ENCODE results near the gene PHF3. TPM values are rescaled to one million over a fixed set of nuclear protein-coding genes. Genes with fewer than 3 reads are reported as not detected.

The PHF3 gene
- total RNA-seq, 1 experiment from 2014 or later = 56.4 TPM

DNA sequence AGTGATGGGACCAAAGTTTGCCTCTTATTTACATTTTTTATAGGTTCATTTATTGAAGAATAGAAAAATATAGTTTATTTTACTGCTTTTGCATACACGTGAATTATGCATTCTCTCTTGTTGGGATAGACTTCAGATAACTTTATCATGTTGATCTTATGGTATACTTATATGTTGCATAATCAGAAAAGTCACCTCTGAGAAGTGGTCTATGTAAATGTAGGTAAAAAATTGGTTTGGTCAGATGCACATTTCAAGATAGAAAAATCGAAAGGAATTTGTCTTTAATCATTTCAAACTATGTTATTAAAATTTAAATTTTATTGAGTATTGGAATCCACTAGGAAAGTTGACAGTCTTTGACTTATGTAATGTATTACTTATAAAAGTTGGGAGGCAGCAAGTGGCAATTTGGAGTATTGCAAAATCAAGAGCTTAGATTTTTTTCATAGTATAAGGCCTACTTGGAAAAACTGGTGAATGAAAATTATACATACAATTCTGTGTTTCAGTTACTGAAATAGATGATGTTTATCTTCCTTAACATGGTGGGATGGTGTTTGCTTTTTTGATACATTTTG lies 2.4 kb downstream of the PHF3 start (continued):
- no peak for TF ChIP-seq ZNF317 (CRISPR knock-in tag; IDR thresholded peaks at IDR 0.05; ENCODE audit: borderline replicate concordance, low read depth)
- no peak for TF ChIP-seq CDX4 (CRISPR knock-in tag; IDR thresholded peaks at IDR 0.05; ENCODE audit: borderline replicate concordance)
- no peak for TF ChIP-seq CBFB (CRISPR knock-in tag; IDR thresholded peaks at IDR 0.05; ENCODE audit: low read depth)
- TF ChIP-seq, protein P1, sequence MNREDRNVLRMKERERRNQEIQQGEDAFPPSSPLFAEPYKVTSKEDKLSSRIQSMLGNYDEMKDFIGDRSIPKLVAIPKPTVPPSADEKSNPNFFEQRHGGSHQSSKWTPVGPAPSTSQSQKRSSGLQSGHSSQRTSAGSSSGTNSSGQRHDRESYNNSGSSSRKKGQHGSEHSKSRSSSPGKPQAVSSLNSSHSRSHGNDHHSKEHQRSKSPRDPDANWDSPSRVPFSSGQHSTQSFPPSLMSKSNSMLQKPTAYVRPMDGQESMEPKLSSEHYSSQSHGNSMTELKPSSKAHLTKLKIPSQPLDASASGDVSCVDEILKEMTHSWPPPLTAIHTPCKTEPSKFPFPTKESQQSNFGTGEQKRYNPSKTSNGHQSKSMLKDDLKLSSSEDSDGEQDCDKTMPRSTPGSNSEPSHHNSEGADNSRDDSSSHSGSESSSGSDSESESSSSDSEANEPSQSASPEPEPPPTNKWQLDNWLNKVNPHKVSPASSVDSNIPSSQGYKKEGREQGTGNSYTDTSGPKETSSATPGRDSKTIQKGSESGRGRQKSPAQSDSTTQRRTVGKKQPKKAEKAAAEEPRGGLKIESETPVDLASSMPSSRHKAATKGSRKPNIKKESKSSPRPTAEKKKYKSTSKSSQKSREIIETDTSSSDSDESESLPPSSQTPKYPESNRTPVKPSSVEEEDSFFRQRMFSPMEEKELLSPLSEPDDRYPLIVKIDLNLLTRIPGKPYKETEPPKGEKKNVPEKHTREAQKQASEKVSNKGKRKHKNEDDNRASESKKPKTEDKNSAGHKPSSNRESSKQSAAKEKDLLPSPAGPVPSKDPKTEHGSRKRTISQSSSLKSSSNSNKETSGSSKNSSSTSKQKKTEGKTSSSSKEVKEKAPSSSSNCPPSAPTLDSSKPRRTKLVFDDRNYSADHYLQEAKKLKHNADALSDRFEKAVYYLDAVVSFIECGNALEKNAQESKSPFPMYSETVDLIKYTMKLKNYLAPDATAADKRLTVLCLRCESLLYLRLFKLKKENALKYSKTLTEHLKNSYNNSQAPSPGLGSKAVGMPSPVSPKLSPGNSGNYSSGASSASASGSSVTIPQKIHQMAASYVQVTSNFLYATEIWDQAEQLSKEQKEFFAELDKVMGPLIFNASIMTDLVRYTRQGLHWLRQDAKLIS (CRISPR knock-in tag; IDR thresholded peaks at IDR 0.05; ENCODE audit: borderline replicate concordance) = no peak
- TF ChIP-seq TCF7 (CRISPR knock-in tag; IDR thresholded peaks at IDR 0.05; ENCODE audit: low read depth) = no peak
- TF ChIP-seq SOX15 (CRISPR knock-in tag; IDR thresholded peaks at IDR 0.05) = no peak
- no peak for TF ChIP-seq JUN (CRISPR knock-in tag; IDR thresholded peaks at IDR 0.05)
- TF ChIP-seq RELA (CRISPR knock-in tag; IDR thresholded peaks at IDR 0.05; ENCODE audit: borderline replicate concordance) = no peak
- TF ChIP-seq SMAD4 (CRISPR knock-in tag; IDR thresholded peaks at IDR 0.05) = no peak

DNA sequence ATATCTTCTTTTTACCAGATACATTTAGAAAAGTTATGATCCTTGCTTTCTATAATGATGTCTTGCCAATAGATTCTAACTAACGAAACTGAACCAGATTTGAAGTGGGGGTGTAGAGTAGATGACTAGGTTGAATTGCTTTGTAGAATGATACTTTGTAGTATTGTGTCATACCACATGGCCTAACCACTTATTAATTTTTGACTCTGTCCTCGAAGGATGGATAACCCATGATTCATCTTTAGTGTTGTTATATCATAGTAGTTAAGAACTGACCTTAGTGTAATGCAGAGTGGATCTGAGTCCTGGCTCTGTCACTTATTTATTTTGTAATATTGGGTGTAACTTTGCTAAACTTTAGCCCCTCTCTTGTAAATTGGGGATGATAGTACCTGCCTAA lies 4.5 kb downstream of the PHF3 start:
- peak overlapping the region; percentile 43 for H3K27ac Mint-ChIP-seq
- CTCF ChIA-PET = no interaction called here
- DNase-seq (ENCODE audit: low spot score) (no peak), ATAC-seq (no peak)
- H3K4me3 Mint-ChIP-seq = no peak overlapping the region
- no peaks in the 10 kb centered on the region; the same call in 1 of the 2 replicates for H3K27me3 Mint-ChIP-seq (ENCODE audit: low read depth)
- TF ChIP-seq NFE2L1 (CRISPR knock-in tag; IDR thresholded peaks at IDR 0.05) (no peak), SOX15 (CRISPR knock-in tag; IDR thresholded peaks at IDR 0.05) (no peak), CREB1 (CRISPR knock-in tag; IDR thresholded peaks at IDR 0.05) (no peak)
- TF ChIP-seq, protein P2, sequence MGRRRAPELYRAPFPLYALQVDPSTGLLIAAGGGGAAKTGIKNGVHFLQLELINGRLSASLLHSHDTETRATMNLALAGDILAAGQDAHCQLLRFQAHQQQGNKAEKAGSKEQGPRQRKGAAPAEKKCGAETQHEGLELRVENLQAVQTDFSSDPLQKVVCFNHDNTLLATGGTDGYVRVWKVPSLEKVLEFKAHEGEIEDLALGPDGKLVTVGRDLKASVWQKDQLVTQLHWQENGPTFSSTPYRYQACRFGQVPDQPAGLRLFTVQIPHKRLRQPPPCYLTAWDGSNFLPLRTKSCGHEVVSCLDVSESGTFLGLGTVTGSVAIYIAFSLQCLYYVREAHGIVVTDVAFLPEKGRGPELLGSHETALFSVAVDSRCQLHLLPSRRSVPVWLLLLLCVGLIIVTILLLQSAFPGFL (CRISPR knock-in tag; IDR thresholded peaks at IDR 0.05; ENCODE audit: borderline replicate concordance) = no peak
- TF ChIP-seq, protein P3, sequence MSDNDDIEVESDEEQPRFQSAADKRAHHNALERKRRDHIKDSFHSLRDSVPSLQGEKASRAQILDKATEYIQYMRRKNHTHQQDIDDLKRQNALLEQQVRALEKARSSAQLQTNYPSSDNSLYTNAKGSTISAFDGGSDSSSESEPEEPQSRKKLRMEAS (CRISPR knock-in tag; IDR thresholded peaks at IDR 0.05) = no peak
- no peaks in the 10 kb centered on the region for H3K9me3 Mint-ChIP-seq
- no peaks in the 10 kb centered on the region for H3K36me3 Mint-ChIP-seq
- POLR2A ChIA-PET = no interaction called here
- peaks cover 59% of the 10 kb centered on the region for H3K4me1 Mint-ChIP-seq

- Mint-ChIP-seq H3K36me3 (no peaks in the 10 kb centered on the region), H3K9me3 (no peaks in the 10 kb centered on the region), H3K27me3 (ENCODE audit: low read depth) (no peaks in the 10 kb centered on the region), H3K27ac (0 out of 2 replicates have a peak overlapping the region, but pooled peaks have one; percentile 41), H3K4me3 (no peak overlapping the region; the same call in 1 of the 2 replicates), H3K4me1 (peaks cover 47% of the 10 kb centered on the region)
- ChIA-PET POLR2A (interaction anchor here (1.1 kb wide), 1 partner anchor 8 kb away, joined by 5 read pairs; the partner anchor contains the start of gene PHF3), CTCF (interaction anchor here (1.5 kb wide), 1 partner anchor 45 kb away, joined by 4 read pairs; no protein-coding TSS in a partner anchor)
- TF ChIP-seq RELA (CRISPR knock-in tag; IDR thresholded peaks at IDR 0.05; ENCODE audit: borderline replicate concordance) (no peak), MYBL2 (CRISPR knock-in tag; IDR thresholded peaks at IDR 0.05) (no peak)
- DNase-seq (ENCODE audit: low spot score) (no peak), ATAC-seq (no peak)
Observed at GRCh38 chr6:63643862-63644261, 8.3 kb downstream of the PHF3 start.
